H1 (cell line): ENCODE results near the gene FAU. TPM values are rescaled to one million over a fixed set of nuclear protein-coding genes. Genes with fewer than 3 reads are reported as not detected.
A peak's percentile ranks its signal among the peaks of the same experiment; 100 is the strongest.

Experiments used
- ASH2L ChIP-seq: fragments of 200-600, 300-600 bp; sonication (generic); IDR thresholded peaks from one replicate; pipeline ENCODE4 v1.7.1; 2017; ENCODE audit warnings: low read length
- SP2 ChIP-seq: IDR thresholded peaks from 2 replicates; pipeline ENCODE4 v1.6.1; 2012; ENCODE audit warnings: mild to moderate bottlenecking, low read length, inconsistent platforms
- SP4 ChIP-seq: IDR thresholded peaks from 2 replicates; pipeline ENCODE4 v1.6.1; 2012; ENCODE audit warnings: low read length, inconsistent platforms
- polyA plus RNA-seq, 7 experiments: library from polyadenylated mRNA; depleted of rRNA in 3 of 7; stranded (reverse) in 5 of 7; unstranded in 2 of 7; fragments of >200 nt in 5 of 7; fragments of 200-250 nt in 2 of 7; gene quantifications; 1 replicate in 5 of 7; 2 replicates in 1 of 7; 4 replicates in 1 of 7; pipeline versions ENCODE4 v1.2.1 to v1.2.3, GENCODE V29; 2011 to 2013; ENCODE audit warnings: missing spikeins in 2 of 7, mixed read lengths in 2 of 7
- total RNA-seq: library from RNA; stranded (reverse); fragmentation: NEBNext Ultra II Directional; extraction: Animal tissue kit (Norgen Biotek cat#: 25700); gene quantifications from 2 replicates; pipeline ENCODE4 v1.2.1, GENCODE V29; 2021
- TF ChIP-seq, protein P1 (sequence below): IDR thresholded peaks from 2 replicates; pipeline ENCODE4 v1.6.1; 2012; ENCODE audit warnings: inconsistent platforms

Gene FAU
- total and polyA plus RNA-seq, 2 of the 8 experiments (the other 6 are each of a cell fraction or from before 2014, with no cell fraction given), result 826 to 896 TPM

- TF ChIP-seq SP2 (no peak), ASH2L (peak; percentile 96), SP4 (0 out of 2 replicates have a peak, but pooled peaks have one; percentile 38)
- TF ChIP-seq, protein P1, sequence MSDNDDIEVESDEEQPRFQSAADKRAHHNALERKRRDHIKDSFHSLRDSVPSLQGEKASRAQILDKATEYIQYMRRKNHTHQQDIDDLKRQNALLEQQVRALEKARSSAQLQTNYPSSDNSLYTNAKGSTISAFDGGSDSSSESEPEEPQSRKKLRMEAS, result peak; percentile 79
These were observed 37.9 kb downstream of the FAU start, which contains the start of the genes CDCA5 and ZFPL1 (continued) for GRCh38 chr11:65083834-65084597.
